T-cell (primary cell): ENCODE measurements around the gene RASSF6. TPM values are rescaled to one million over a fixed set of nuclear protein-coding genes. Genes with fewer than 3 reads are reported as not detected.

Experiments used
- ATAC-seq, 4 experiments: fragments of 200-7000 bp in 3 of 4; fragments of 150-1000 bp in 1 of 4; cut with Tn5 transposase; replicated peaks in 1 of 4; 1 replicate in 3 of 4; 2 replicates in 1 of 4; pipeline ENCODE4 v1.10.0; 2021; ENCODE audit warnings: moderate library complexity in 3 of 4, mild to moderate bottlenecking in 2 of 4, moderate number of reproducible peaks in 1 of 4
- CTCF ChIA-PET, 2 donors: fragments of 300-600 bp; sonication (Branson Sonifier 250); formaldehyde crosslinking; loops; one replicate each; lab custom pipeline; 2022; ENCODE audit warnings: antibody characterized with exemption in 2 of 2; lab: Charles Lee
- POLR2A ChIA-PET, 2 donors: fragments of 300-600 bp; sonication (Branson Sonifier 250); formaldehyde crosslinking; loops; one replicate each; lab custom pipeline; 2022; ENCODE audit warnings: antibody characterized with exemption in 2 of 2; lab: Charles Lee
- DNase-seq, 35 experiments: peaks; one replicate each; pipeline versions ENCODE4 v3.0.0 to v3.0.0-alpha.2; 2013 to 2023
- H3K27ac ChIP-seq: one replicate; pipeline ENCODE4 v1.5.1; 2013; ENCODE audit warnings: low read length
- H3K27me3 ChIP-seq, 2 experiments: replicated peaks in 1 of 2; 1 replicate in 1 of 2; 2 replicates in 1 of 2; pipeline versions ENCODE4 v1.6.1 to v1.7.0; 2013; ENCODE audit warnings: low read length in 1 of 2, mixed read lengths in 1 of 2; ENCODE audit not compliant: control insufficient read depth in 2 of 2, insufficient read depth in 2 of 2; ENCODE audit errors: extremely low read depth in 1 of 2
- H3K36me3 ChIP-seq, 2 donors: 1 replicate in 1 of 2; 2 replicates in 1 of 2; pipeline versions ENCODE4 v1.6.1 to v1.7.0; 2013; ENCODE audit warnings: low read length in 1 of 2; ENCODE audit not compliant: control insufficient read depth in 2 of 2, insufficient read depth in 1 of 2; ENCODE audit errors: extremely low read depth in 1 of 2
- H3K4me1 ChIP-seq, 2 experiments: 1 replicate in 1 of 2; 2 replicates in 1 of 2; pipeline versions ENCODE4 v1.6.1 to v1.7.0; 2013; ENCODE audit warnings: low read length in 2 of 2, mixed read lengths in 1 of 2; ENCODE audit not compliant: insufficient read depth in 2 of 2, control insufficient read depth in 1 of 2; ENCODE audit errors: extremely low read depth in 1 of 2
- H3K4me3 ChIP-seq, 2 donors: 1 replicate in 1 of 2; 2 replicates in 1 of 2; pipeline versions ENCODE4 v1.5.1 to v1.7.0; 2013; ENCODE audit warnings: mild to moderate bottlenecking in 2 of 2, low read length in 1 of 2, moderate library complexity in 1 of 2; ENCODE audit not compliant: control insufficient read depth in 1 of 2; ENCODE audit errors: extremely low read depth in 1 of 2
- H3K9me3 ChIP-seq: 2 replicates; pipeline ENCODE4 v1.7.0; 2013
- H3K27ac Mint-ChIP-seq, 2 donors: one replicate each; pipeline ENCODE4 v1.8.0; 2020 to 2021; ENCODE audit warnings: mild to moderate bottlenecking in 2 of 2, mixed read lengths in 2 of 2
- H3K27me3 Mint-ChIP-seq, 2 donors: one replicate each; pipeline ENCODE4 v1.8.0; 2021 to 2022; ENCODE audit warnings: mixed read lengths in 2 of 2
- H3K36me3 Mint-ChIP-seq: one replicate; pipeline ENCODE4 v1.8.0; 2021; ENCODE audit warnings: mixed read lengths
- H3K4me1 Mint-ChIP-seq, 3 donors: one replicate each; pipeline ENCODE4 v1.8.0; 2020 to 2022; ENCODE audit warnings: mixed read lengths in 3 of 3, mild to moderate bottlenecking in 1 of 3
- H3K4me3 Mint-ChIP-seq, 3 donors: one replicate each; pipeline ENCODE4 v1.8.0; 2020 to 2022; ENCODE audit warnings: mild to moderate bottlenecking in 3 of 3, mixed read lengths in 3 of 3, moderate library complexity in 3 of 3
- H3K9me3 Mint-ChIP-seq, 3 donors: one replicate each; pipeline ENCODE4 v1.8.0; 2020 to 2022; ENCODE audit warnings: mixed read lengths in 3 of 3
- WGBS: methylation state at CpG from one replicate; pipeline ENCODE4 v1.1.5; 2013; ENCODE audit warnings: missing lambda C conversion rate; ENCODE audit not compliant: insufficient coverage; 5-methylcytosine and 5-hydroxymethylcytosine counted together
- total RNA-seq, 35 experiments: library from RNA in 6 of 35; stranded (reverse) in 6 of 35; fragments of 120-200 nt in 1 of 35; gene quantifications; one replicate each; pipeline versions ENCODE4 v1.2.1 to v1.2.4 and lab custom pipeline; 2013 to 2026

RASSF6 gene
- total RNA-seq, 5 donors from 2014 or later (not counting 1 experiment from before 2014, with no cell fraction given), result 0.25 to 1.1 (median 0.47) TPM

GRCh38 chr4:73615613-73616012 lies 4.6 kb downstream of the RASSF6 start:
- H3K9me3 Mint-ChIP-seq, result no peaks in the 10 kb centered on the region
- H3K27me3 Mint-ChIP-seq, result peaks cover 6 to 7% of the 10 kb centered on the region in 2 donors
- DNase-seq (no peak), ATAC-seq (no peak)
- no peak overlapping the region for H3K27ac Mint-ChIP-seq
- Histone ChIP-seq H3K27ac (no peak overlapping the region), H3K36me3 (no peaks in the 10 kb centered on the region), H3K4me1 (no peaks in the 10 kb centered on the region), H3K4me3 (no peak overlapping the region), H3K9me3 (no peaks in the 10 kb centered on the region), H3K27me3 (peaks cover 0 to 2% of the 10 kb centered on the region in 2 experiments)
- CTCF ChIA-PET, result no interaction called here
- H3K4me3 Mint-ChIP-seq, result no peak overlapping the region
- WGBS, result 100% methylated on average over 2 of the region's 2 CpGs
- POLR2A ChIA-PET, result no interaction called here
- no peaks in the 10 kb centered on the region for H3K36me3 Mint-ChIP-seq
- H3K4me1 Mint-ChIP-seq, result peaks cover 1 to 9% (median 4%) of the 10 kb centered on the region in 3 donors

DNA sequence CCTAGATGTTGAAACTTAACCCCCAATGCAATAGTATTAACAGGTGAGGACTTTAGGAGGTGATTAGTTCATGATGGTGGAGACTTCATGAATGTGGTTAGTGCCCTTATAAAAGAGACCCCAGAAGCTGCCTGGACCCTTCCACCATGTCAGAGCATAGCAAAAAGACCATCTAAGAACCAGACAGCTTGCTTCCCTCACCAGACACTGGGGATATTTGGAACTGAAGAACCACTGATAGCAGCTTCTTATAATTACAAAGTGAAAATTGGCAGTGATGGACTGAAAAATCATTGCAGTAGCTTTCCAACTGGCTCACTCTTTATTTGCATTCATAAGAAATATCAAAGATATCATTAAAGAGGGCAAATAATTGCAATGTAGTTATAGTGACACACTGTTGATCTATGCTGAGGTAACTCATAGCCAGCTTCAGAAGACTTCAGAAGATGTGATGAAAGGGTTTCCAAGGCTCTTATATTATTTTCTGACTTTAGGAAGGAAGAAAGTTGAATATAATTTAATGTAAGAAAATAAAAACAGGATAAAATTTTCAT lies 5.8 kb downstream of the RASSF6 start:
- Histone ChIP-seq H3K9me3 (no peaks in the 10 kb centered on the region), H3K4me1 (no peaks in the 10 kb centered on the region), H3K27ac (no peak overlapping the region), H3K27me3 (no peaks in the 10 kb centered on the region), H3K36me3 (no peaks in the 10 kb centered on the region), H3K4me3 (no peak overlapping the region)
- no peaks in the 10 kb centered on the region for H3K4me1 Mint-ChIP-seq
- H3K9me3 Mint-ChIP-seq, result no peaks in the 10 kb centered on the region
- H3K27ac Mint-ChIP-seq, result no peak overlapping the region
- ATAC-seq (no peak), DNase-seq (no peak)
- H3K27me3 Mint-ChIP-seq, result peaks cover 2 to 4% of the 10 kb centered on the region in 2 donors
- ChIA-PET CTCF (no interaction called here), POLR2A (interaction anchor here in 1 of 2 donors (0.5 kb wide), 1 partner anchor 820 kb away, joined by 3 read pairs; no protein-coding TSS in a partner anchor)
- H3K4me3 Mint-ChIP-seq, result no peak overlapping the region
- no peaks in the 10 kb centered on the region for H3K36me3 Mint-ChIP-seq

DNA sequence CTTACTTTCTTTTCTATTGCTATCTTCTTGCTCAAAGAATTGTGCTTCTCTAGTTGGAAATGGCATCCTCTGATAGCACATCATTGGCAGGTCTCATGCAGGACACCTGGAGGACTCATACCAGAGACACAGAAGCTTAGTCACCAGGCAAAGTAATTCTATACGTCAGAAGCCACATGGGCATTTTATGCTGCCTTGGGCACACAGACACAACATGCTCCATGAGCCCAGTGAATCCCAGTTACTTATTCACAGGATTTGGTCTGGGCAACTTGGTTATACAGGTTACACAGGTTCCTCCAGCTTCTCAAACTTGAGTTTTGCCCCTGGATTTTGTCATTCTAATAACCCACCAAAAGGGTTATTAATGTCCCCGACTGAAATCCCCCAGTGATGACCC lies 7.1 kb downstream of the RASSF6 start:
- H3K4me3 Mint-ChIP-seq, result no peak overlapping the region
- ChIA-PET POLR2A (no interaction called here), CTCF (no interaction called here)
- H3K4me1 Mint-ChIP-seq, result no peaks in the 10 kb centered on the region
- no peak overlapping the region for H3K27ac ChIP-seq
- 70% methylated on average over 2 of the region's 2 CpGs for WGBS
- H3K27me3 ChIP-seq, result no peaks in the 10 kb centered on the region
- no peaks in the 10 kb centered on the region for H3K36me3 Mint-ChIP-seq
- no peaks in the 10 kb centered on the region for H3K9me3 Mint-ChIP-seq
- H3K36me3 ChIP-seq, result no peaks in the 10 kb centered on the region
- ATAC-seq (no peak), DNase-seq (no peak)
- H3K4me3 ChIP-seq, result no peak overlapping the region
- H3K4me1 ChIP-seq, result no peaks in the 10 kb centered on the region
- no peaks in the 10 kb centered on the region for H3K9me3 ChIP-seq
- H3K27me3 Mint-ChIP-seq, result peaks cover 2 to 4% of the 10 kb centered on the region in 2 donors
- no peak overlapping the region for H3K27ac Mint-ChIP-seq

GRCh38 chr4:73612032-73612431 lies 8.2 kb downstream of the RASSF6 start:
- H3K4me3 Mint-ChIP-seq, result no peak overlapping the region
- POLR2A ChIA-PET, result no interaction called here

DNA sequence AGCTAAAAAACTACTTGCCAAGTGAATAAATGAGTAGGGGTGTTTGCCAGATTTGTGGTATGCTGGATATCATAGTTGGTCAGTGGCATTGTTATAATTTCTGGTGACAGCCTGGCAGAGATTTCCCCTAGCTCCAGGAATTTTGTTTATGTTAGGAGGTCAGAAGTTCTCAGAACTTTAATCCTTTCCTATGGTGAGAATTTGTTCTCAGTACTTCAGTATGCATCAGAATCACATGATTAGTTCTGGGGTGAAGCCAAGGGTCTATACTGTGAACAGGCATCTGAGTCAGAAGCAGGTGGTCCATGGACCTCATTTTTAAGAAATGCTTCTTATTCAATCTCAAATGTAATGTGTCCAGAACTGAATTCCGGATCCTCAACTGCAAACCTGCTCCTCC lies 10.5 kb downstream of the RASSF6 start:
- Histone ChIP-seq H3K27ac (no peak overlapping the region), H3K36me3 (no peaks in the 10 kb centered on the region), H3K9me3 (no peaks in the 10 kb centered on the region), H3K4me3 (no peak overlapping the region), H3K27me3 (no peaks in the 10 kb centered on the region), H3K4me1 (peaks cover 0 to 16% of the 10 kb centered on the region in 2 experiments)
- CTCF ChIA-PET, result no interaction called here
- DNase-seq (no peak), ATAC-seq (no peak)
- POLR2A ChIA-PET, result no interaction called here
- Mint-ChIP-seq H3K27ac (no peak overlapping the region), H3K36me3 (no peaks in the 10 kb centered on the region), H3K27me3 (peaks cover 4% of the 10 kb centered on the region in 2 donors), H3K9me3 (no peaks in the 10 kb centered on the region), H3K4me3 (no peak overlapping the region), H3K4me1 (peaks cover 19 to 20% (median 20%) of the 10 kb centered on the region in 3 donors)
- WGBS, result no CpG with 5 or more reads among the region's 1 CpG

More at GRCh38 chr4:73612032-73612431, 8.2 kb downstream of the RASSF6 start:
- H3K36me3 Mint-ChIP-seq, result no peaks in the 10 kb centered on the region
- H3K9me3 Mint-ChIP-seq, result no peaks in the 10 kb centered on the region
- no peaks in the 10 kb centered on the region for H3K9me3 ChIP-seq
- H3K4me1 Mint-ChIP-seq, result peaks cover 4 to 6% (median 4%) of the 10 kb centered on the region in 3 donors
- no peak overlapping the region for H3K27ac ChIP-seq
- H3K4me3 ChIP-seq, result no peak overlapping the region
- CTCF ChIA-PET, result no interaction called here
- H3K27me3 ChIP-seq, result no peaks in the 10 kb centered on the region
- H3K27me3 Mint-ChIP-seq, result peaks cover 4% of the 10 kb centered on the region in 2 donors
- H3K27ac Mint-ChIP-seq, result no peak overlapping the region
- peaks cover 0 to 4% of the 10 kb centered on the region in 2 experiments for H3K4me1 ChIP-seq
- DNase-seq, result no peak
- ATAC-seq, result no peak
- H3K36me3 ChIP-seq, result no peaks in the 10 kb centered on the region

DNA sequence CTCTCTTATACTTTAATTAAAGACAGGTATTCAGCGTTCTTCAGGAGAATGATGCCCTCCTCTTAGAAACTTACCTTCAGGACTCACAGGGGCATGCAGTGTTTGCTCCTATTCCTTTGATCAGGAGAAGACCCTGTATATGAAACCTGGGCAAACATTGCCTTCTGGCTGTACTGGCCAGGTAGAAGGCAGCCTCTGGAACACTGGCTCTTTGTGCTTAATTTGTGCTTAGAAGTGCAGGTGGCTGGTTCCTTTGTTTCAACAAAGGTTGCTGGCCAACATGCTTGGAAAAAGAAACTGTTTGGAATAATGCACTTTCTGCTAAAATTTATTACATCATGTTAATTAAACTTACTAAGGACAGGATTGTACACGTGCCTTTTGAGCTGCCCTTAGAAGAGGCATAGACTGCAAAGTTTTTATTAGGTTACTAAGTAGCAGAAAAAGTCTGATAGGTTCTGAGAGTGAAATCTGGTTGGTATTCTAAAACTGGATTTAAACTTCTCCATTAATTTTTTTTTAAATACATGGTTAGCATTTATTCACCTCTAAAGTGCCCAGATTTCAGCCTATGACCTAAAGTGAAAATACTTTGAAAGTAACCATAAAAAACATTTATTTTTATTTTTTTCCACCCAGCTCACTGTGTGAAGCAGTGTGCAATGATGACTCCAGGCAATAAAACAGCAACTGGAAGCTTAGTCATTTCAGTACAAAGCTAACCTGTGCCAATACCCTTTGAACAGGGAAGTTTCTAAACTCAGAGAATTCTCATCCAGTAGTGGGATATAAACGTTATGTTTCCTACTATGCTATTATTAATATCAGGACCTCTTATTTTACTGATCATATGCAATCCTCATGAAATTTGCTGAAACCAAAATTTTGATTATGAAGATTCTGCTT lies 11.3 kb downstream of the RASSF6 start:
- Mint-ChIP-seq H3K36me3 (no peaks in the 10 kb centered on the region), H3K27me3 (peaks cover 4% of the 10 kb centered on the region in 2 donors), H3K27ac (no peak overlapping the region), H3K4me3 (no peak overlapping the region), H3K4me1 (peaks cover 19 to 20% (median 20%) of the 10 kb centered on the region in 3 donors), H3K9me3 (no peaks in the 10 kb centered on the region)
- Histone ChIP-seq H3K4me1 (peaks cover 0 to 18% of the 10 kb centered on the region in 2 experiments), H3K4me3 (no peak overlapping the region), H3K36me3 (no peaks in the 10 kb centered on the region), H3K27ac (no peak overlapping the region), H3K9me3 (no peaks in the 10 kb centered on the region), H3K27me3 (no peaks in the 10 kb centered on the region)
- CTCF ChIA-PET, result no interaction called here
- DNase-seq (no peak), ATAC-seq (no peak)
- POLR2A ChIA-PET, result no interaction called here
- no CpG with 5 or more reads among the region's 3 CpGs for WGBS
